ENCODE results near the gene PLEKHA1. TPM values are rescaled to one million over a fixed set of nuclear protein-coding genes. Genes with fewer than 3 reads are reported as not detected.

The PLEKHA1 gene
- polyA plus RNA-seq, 3 donors, result 5.5 to 14.9 (median 12.3) TPM

DNA sequence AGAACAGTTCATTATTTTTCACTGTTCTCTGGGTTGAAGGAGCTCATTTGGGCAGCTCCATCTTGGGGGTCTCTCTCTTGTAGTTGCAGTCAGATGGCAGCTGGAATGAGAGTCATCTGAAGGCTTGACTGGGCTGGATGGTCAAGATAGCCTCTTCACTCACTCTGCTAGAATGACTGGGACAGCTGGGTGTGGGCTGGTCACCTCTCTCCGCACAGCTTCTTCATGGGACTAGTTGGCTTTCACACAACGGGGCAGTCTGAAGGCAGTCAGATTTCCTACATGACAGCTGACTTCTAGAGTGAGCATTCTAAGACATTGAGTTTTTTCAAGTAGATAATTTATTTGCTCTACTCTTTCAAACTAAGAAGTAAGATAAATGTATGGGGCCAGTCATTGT, 13.1 kb downstream of the PLEKHA1 start:
- WGBS (ENCODE audit: insufficient coverage), result no CpG with 5 or more reads among the region's 2 CpGs
- H3K4me1 ChIP-seq (ENCODE audit: control insufficient read depth in 1 of 2, insufficient read depth in 2 of 2, low read length in 2 of 2), result no peaks in the 10 kb centered on the region
- H3K4me3 ChIP-seq (replicated peaks in 1 of 3; ENCODE audit: low read depth in 2 of 3, low read length in 3 of 3), result no peak overlapping the region
- Mint-ChIP-seq H3K27me3 (ENCODE audit: low read depth in 3 of 3) (peaks cover 0 to 2% (median 0%) of the 10 kb centered on the region in 3 donors), H3K4me1 (no peaks in the 10 kb centered on the region), H3K27ac (no peak overlapping the region), H3K36me3 (no peaks in the 10 kb centered on the region), H3K4me3 (no peak overlapping the region), H3K9me3 (peaks cover 0 to 4% (median 2%) of the 10 kb centered on the region in 7 donors)
- no peak for DNase-seq
- peaks cover 3% of the 10 kb centered on the region for H4K20me1 ChIP-seq (ENCODE audit: insufficient read depth, low read length)
- H3K27ac ChIP-seq (ENCODE audit: low read depth in 1 of 2, low read length in 2 of 2), result no peak overlapping the region
- no peak overlapping the region for H3K4me2 ChIP-seq (replicated peaks; ENCODE audit: extremely low read depth, low read length, poor library complexity, severe bottlenecking)
- peaks cover 0 to 2% of the 10 kb centered on the region in 2 donors for H3K9me3 ChIP-seq (replicated peaks in 1 of 2; ENCODE audit: control insufficient read depth in 1 of 2, insufficient read depth in 1 of 2, low read length in 2 of 2)
- H3K79me2 ChIP-seq (ENCODE audit: insufficient read depth, low read length), result no peaks in the 10 kb centered on the region
- no peak overlapping the region for H3K9ac ChIP-seq (ENCODE audit: insufficient read depth, low read length, poor library complexity, severe bottlenecking)
- H3K27me3 ChIP-seq (ENCODE audit: control insufficient read depth in 2 of 2, insufficient read depth in 2 of 2, low read length in 2 of 2), result no peaks in the 10 kb centered on the region
- no peaks in the 10 kb centered on the region for H3K36me3 ChIP-seq (replicated peaks in 1 of 2; ENCODE audit: control insufficient read depth in 1 of 2, insufficient read depth in 2 of 2, low read length in 2 of 2)
- TF ChIP-seq CTCF (IDR thresholded peaks at IDR 0.05), result no peak
- intact Hi-C loops (cut with micrococcal nuclease), result no loop called here
- no peak overlapping the region for H2AFZ ChIP-seq (ENCODE audit: insufficient read depth, low read depth, low read length, poor library complexity, severe bottlenecking)

- no CpG with 5 or more reads among the region's 1 CpG for WGBS (ENCODE audit: insufficient coverage)
- peaks cover 0 to 4% (median 0%) of the 10 kb centered on the region in 7 donors for H3K9me3 Mint-ChIP-seq
- DNase-seq, result no peak
- Histone ChIP-seq H3K4me2 (replicated peaks; ENCODE audit: extremely low read depth, low read length, poor library complexity, severe bottlenecking) (no peak overlapping the region), H3K4me3 (replicated peaks in 1 of 3; ENCODE audit: low read depth in 2 of 3, low read length in 3 of 3) (no peak overlapping the region), H3K9ac (ENCODE audit: insufficient read depth, low read length, poor library complexity, severe bottlenecking) (no peak overlapping the region), H4K20me1 (ENCODE audit: insufficient read depth, low read length) (peaks cover 3% of the 10 kb centered on the region), H3K27ac (ENCODE audit: low read depth in 1 of 2, low read length in 2 of 2) (no peak overlapping the region), H3K36me3 (replicated peaks in 1 of 2; ENCODE audit: control insufficient read depth in 1 of 2, insufficient read depth in 2 of 2, low read length in 2 of 2) (no peaks in the 10 kb centered on the region), H3K4me1 (ENCODE audit: control insufficient read depth in 1 of 2, insufficient read depth in 2 of 2, low read length in 2 of 2) (no peaks in the 10 kb centered on the region), H3K27me3 (ENCODE audit: control insufficient read depth in 2 of 2, insufficient read depth in 2 of 2, low read length in 2 of 2) (no peaks in the 10 kb centered on the region), H3K9me3 (replicated peaks in 1 of 2; ENCODE audit: control insufficient read depth in 1 of 2, insufficient read depth in 1 of 2, low read length in 2 of 2) (peaks cover 0 to 2% of the 10 kb centered on the region in 2 donors), H3K79me2 (ENCODE audit: insufficient read depth, low read length) (no peaks in the 10 kb centered on the region), H2AFZ (ENCODE audit: insufficient read depth, low read depth, low read length, poor library complexity, severe bottlenecking) (no peak overlapping the region)
- peaks cover 0 to 2% (median 0%) of the 10 kb centered on the region in 3 donors for H3K27me3 Mint-ChIP-seq (ENCODE audit: low read depth in 3 of 3)
- H3K4me1 Mint-ChIP-seq, result no peaks in the 10 kb centered on the region
- no peak overlapping the region for H3K4me3 Mint-ChIP-seq
- peaks cover 0 to 2% of the 10 kb centered on the region in 2 donors for H3K36me3 Mint-ChIP-seq
- TF ChIP-seq CTCF (IDR thresholded peaks at IDR 0.05), result no peak
- no peak overlapping the region for H3K27ac Mint-ChIP-seq
- intact Hi-C loops (cut with micrococcal nuclease), result no loop called here
Observed at GRCh38 chr10:122388287-122388997, 13.9 kb downstream of the PLEKHA1 start.
